HG03378 (cell line): Measurements from ENCODE around the gene EEFSEC.

Experiments
- ATAC-seq: cut with Tn5 transposase; IDR thresholded peaks from one replicate; pipeline ENCODE4 v1.9.1; 2021; ENCODE audit warnings: mild to moderate bottlenecking, moderate library complexity; ENCODE audit not compliant: unreplicated experiment

Gene EEFSEC, protein sequence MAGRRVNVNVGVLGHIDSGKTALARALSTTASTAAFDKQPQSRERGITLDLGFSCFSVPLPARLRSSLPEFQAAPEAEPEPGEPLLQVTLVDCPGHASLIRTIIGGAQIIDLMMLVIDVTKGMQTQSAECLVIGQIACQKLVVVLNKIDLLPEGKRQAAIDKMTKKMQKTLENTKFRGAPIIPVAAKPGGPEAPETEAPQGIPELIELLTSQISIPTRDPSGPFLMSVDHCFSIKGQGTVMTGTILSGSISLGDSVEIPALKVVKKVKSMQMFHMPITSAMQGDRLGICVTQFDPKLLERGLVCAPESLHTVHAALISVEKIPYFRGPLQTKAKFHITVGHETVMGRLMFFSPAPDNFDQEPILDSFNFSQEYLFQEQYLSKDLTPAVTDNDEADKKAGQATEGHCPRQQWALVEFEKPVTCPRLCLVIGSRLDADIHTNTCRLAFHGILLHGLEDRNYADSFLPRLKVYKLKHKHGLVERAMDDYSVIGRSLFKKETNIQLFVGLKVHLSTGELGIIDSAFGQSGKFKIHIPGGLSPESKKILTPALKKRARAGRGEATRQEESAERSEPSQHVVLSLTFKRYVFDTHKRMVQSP

DNA sequence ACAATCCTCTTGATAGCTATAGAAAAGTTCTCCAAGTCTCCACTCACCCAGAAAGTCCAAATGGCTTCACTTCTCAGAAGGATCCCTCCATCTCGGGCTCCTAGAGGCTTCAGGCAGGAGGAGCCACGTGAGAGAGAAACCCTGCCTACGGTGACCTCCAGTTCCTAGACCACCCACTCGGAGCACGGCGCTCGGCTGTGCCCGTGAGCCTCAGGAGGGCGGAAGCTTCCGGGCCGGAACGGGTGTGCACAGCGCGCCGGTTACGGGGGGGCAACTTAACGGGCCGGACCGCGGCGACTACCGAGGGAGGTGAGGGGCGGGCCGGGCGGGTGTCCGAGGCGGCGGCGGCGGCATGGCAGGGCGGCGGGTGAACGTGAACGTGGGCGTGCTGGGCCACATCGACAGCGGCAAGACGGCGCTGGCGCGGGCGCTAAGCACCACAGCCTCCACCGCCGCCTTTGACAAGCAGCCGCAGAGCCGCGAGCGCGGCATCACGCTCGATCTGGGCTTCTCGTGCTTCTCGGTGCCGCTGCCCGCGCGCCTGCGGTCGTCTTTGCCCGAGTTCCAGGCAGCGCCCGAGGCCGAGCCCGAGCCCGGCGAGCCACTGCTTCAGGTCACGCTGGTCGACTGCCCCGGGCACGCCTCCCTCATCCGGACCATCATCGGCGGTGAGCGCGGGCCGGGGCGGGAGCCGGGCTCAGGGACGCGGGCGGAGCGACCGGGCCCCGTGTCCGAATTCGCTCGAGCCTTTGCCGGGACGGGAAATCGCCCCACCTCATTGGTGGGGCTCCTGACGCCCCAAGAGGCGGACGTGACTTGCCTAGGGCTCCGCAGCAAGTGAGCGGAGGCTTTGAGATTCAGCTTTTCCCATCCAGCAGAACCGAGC, at the start of gene EEFSEC:
Gene EEFSEC (plus strand): TSS at position 326 of the 886 bp plus-strand sequence. CDS start 27 bp downstream, at position 353.
- peak; percentile 80 for ATAC-seq

DNA sequence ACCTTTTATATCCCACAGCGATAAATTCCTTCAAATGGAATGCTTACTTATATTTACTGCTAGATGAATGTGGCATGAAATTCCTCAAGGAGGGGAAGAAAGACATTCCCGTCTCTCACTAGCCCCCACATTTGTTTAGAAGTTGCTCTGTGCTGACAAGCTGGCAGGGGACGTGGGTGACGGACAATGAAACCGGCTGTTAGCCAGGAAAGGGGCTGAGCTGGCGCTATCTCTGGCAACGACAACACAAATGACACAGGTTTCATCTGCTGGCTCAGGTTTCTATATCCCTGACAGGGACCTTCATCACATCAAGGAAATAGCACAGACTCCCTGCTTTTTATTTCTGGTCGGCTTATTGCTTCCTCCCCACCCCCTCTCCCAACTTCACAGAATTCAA, 45.4 kb upstream of the EEFSEC start:
- ATAC-seq: no peak

DNA sequence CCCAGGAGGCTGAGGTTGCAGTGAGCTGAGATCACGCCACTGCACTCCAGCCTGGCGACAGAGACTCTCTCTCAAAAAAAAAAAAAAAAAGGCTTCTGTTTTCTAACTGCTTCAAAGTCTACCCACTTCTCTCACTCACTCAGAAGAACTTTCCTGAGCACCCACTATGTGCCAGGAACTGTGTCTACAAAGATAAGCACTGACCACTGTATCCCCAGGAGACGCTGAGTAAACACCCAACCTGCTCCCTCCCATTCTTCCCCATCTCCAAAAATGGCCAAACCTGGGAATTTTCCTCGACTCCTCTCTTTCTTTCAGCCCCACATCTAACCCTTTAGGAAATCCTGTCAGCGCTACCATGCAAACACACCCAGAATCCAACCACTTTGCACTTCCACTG, 42.1 kb upstream of the EEFSEC start:
- no peak for ATAC-seq

DNA sequence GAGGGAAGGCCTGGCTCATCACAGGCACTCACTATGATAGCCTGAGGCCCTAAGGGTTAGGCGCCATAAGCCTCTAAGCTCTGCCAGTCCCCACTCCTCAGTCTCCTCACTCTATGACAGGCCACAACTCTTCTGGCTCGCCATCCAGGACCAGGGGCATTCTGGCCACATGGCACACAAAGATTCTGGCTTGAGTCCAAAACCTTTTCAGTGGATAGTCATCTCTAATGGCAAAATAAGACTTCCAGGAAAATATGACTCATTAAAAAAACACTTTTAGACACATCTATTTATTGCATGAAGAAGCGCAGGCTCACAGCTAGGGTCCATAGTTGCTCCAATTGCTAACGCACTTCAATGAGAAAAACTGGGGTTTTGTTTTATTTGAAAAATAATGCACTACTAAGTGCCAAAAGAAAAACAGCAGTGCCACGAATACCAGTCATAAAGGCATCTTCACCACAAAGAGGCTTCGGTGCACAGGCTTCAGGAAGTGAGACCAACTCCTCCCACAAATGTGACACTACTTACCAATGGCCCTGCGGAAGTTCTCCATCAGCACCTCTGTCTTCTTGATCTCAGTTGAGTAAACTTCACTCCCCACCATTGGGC, 40.8 kb upstream of the EEFSEC start:
- no peak for ATAC-seq

DNA sequence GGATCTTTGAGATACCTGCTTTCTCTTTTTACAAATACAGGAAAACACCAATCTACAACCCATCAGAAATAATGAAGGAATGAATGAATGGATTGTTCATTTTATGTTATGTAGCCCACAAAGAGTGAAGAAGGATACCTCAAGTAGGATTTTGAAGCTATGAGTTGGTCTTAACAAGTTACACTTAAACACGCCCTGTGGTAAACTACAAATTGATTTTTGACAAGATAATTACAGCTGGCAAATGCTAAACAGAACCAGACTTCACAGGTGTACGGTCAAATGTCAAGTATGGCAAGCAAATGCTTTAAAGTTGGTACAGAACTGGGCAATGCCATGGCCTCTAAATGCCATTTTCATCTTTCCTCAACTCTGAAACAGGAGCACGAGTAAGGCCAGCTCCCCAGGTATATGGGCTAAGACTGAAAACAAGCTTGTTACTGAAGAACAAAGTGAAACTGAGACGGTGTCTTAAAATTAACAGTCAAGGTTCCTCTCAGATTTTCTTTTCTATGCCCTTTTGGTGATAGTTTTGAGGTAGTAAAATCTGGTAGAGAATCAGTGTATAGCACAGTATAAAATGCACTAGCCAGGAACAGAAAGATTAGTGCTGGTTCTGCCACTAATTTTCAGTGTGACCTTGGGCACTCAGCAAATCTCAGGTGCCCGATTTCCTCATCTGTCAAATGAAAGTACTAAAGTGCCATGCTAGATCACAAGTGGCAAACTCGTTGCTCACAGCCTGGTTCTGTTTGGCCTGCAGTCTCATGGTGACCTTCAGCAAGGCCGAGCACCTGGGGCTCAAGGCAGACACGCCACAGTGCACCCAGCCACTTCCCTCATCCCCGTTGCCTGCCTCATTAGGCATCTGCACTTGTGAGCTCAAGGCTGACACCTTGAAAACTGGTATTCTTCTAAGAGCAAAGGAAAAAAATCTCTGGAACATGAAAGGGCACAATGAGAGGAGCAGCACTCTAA, 39.2 kb upstream of the EEFSEC start:
- ATAC-seq: no peak

DNA sequence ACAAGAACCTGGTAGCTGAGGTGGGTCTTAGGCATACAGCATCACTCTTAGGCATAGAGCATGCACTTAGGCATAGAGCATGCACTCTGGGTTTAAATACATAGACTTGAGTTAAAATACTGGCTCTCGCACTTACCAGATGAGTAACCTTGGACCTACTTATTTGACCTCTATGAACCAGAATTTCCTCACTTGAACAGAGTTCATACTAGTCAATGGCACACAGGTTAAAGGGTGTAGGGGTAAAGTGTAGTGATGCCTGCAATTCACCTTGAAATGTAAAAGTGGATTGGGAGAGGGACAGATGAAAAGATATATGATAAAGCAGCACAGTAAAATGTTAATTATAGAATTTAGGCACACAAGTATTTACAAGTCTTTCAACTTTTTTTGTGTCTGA, 31.3 kb upstream of the EEFSEC start:
- no peak for ATAC-seq

DNA sequence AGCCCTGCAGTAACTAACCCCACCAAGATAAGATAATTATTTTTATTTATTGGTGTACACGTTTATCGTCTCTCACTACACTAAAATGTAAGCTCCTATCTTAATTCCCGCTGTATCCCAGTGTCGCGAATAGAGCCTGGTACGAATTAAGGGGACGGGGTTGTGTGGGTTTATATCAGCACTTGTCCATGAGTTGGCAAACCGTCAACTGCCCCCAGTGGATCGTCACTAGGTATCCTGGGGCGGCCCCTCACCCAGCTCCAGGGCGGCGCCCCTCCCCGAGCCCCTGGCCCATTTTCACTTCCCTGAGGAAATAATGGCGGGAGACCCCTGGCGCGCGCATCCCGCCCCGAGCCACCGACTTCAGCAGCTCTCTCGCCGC, 30.1 kb upstream of the EEFSEC start:
- no peak for ATAC-seq

DNA sequence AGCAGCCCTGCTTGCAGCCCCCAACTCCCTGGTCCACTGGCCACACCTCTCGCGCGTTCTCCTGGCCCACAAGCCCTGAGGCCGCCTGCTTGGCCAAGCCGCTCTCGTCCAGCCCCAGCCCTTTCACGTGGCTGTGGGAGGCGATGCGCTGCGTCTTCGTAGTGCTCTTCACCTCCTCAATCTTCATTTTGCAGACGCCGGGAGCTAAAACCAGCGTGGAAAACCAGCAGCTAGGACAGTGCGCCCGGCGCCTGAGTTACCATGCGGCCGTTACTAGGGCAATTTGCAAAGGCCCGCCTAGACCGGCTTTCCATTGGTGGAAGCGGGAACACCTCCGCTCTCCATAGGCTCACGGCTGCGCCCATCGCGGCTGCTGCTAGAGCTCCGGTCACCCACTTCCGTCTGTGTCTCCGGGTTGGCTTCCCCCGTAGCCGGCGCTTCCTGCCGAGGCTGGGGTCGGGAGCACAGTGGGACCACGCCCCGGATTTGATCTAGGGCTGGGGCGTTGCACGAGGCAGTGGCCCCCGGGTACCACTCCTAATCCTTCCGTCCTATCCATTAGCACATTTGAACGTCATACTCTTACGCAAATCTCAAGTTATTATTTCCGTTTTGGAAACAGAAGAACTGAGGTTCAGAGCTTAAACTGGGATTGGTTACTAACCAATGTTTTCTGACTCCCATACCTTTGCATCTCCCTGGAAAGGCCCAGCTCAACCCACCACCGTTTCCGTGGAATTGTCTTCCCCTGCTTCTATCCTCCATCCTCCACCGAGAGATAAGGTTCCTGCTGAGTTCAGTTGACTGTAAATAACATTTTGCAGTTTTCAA, 29.5 kb upstream of the EEFSEC start, which contains the start of gene RUVBL1:
Gene RUVBL1 (minus strand): TSS at position 275 of the 831 bp plus-strand sequence. CDS start 88 bp downstream, at position 187.
- ATAC-seq: peak; percentile 93

DNA sequence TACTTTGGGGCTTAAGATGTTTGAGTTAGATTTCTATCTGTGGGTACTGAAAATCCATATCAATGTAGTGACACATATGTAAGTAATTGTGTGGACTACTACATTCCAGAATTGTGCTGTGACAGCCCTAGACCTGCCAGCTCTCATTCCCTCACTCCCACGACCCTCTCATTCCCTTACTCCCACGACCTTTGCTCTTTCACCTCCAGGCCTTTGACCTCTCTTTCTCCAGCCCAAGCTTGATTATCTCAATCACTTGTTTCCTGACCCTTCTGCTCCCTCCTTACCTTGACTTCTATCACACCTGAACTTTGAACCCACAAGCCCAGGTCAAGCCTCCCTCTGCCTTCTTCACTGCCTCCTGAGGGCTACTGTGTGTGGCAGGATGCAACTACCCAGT, 26.0 kb upstream of the EEFSEC start:
- ATAC-seq: no peak

DNA sequence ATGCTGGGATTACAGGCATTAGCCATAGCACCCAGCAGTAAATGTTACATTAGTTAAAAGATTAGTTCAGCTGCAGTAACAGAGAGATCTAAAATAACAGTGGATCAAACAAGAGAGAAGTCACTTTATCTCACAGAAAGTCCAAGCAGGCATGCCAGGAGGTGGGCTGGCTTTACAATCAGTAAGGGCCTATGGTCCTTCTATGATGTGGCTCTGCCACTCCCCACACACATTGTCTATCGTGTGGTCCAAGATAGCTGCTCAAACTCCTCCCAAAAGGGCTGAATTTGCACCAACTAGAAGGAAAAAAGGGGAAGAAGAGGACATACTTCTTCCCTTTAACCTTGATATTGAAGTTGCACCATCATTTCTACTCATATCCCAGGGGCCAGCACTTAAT, 25.0 kb upstream of the EEFSEC start:
- no peak for ATAC-seq

DNA sequence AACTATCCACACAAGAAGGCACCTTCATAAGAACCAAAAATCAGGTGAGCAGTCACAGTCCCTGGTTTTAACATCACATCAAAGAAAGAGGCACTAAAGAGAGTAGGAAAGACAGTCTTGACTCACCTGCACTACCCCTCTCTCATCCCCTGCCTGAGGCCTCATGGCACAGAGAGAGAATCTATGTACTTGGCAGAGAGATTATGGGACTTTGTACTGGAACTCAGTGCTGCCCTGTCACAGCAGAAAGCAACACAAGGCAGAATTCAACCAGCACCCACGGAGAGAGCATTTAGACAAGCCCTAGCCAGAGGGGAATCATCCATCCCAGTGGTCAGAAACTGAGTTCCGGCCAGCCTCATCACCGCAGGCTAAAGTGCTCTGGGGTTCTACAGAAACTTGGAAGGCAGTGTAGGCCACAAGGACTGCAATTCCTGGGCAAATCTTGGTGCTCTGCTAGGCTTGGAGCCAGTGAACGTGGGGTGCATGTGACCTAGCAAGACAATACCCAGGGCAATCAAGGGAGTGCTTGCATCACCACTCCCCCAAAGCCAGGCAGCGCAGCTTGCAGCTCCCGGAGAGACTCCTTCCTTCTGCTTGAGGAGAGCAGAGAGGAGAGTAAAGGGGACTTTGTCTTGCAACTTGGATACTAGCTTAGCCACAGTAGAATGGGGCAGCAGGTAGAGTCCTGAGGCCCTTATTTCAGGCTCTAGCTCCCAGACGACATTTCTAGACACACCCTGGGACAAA, 21.2 kb upstream of the EEFSEC start:
- no peak for ATAC-seq

DNA sequence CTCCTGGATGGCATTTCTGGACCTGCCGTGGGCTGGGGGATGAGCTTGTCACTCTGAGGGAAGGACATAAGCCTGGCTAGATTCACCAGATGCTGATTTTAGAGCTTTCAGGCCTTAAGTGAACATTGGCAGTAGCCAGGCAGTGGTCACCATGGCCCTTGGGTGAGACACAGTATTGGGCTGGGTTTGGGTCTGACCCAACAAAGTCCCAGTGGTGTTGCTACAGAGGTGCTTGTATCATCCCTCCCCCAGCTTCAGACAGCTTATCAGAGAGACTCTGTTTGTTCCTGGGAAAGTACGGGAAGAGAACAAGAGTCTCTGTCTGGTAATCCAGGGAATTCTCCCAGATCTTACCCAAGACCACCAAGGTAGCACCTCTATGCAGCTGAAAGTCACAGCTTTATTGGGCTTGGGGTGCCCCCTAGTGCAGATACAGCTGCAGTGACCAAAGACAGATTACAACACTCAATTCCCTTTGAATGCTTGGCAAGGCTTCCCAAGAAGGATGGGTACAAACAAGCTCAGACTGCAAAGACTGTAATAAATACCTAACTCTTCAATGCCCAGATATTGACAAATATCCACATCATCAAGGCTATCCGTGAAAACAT, 19.9 kb upstream of the EEFSEC start:
- ATAC-seq: no peak

DNA sequence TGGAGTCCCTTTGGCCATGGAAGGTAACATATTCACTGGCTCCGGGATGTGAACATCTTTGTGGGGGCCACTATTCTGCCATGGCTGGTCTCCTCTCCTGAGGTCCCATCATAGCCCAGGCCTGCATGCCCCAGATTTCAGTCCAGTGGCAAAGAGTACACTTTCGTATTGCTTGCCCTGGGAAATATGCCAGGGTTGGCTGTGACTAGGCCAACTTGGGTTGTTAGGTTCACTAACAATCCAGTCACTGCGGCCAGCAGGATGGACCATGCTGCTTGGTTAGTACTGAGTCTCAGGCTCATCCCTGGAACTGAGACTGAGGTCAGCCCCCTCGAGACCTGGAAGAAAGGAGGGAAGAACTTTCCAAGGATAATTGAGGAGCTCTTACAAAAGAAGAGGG, 9.8 kb upstream of the EEFSEC start:
- no peak for ATAC-seq

DNA sequence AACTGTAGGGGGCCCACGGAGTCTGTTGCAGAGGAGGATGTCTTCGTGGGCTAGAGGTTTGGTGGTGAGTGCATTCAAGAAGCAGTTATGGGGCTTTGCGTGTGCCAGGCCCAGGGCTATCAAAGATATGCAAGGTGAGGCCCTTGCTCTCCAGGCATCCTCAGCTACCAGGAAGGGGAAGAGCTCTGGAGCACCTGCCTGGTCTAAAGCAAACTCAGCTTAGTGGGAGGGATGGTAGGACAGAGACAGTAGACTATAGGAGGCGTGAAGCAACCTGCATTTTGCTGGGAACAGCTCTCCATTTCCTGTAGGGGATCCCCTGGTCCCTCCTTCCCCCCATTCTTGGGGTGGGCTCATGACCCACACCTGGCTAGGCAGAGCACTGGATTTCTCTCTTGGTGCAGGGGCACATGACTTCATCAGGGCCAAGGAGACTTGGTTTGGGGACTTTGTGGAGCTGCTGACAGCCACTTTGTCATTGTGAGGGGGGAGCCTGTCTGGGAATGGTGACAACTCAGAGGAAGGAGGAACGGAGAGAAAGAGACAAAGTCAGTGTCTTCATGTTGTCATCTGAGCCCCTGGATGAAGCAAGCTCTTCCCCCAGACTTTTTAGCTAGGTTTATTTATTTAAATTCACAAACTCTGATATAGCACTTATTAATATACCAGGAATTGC, 8.6 kb upstream of the EEFSEC start:
- ATAC-seq: no peak

DNA sequence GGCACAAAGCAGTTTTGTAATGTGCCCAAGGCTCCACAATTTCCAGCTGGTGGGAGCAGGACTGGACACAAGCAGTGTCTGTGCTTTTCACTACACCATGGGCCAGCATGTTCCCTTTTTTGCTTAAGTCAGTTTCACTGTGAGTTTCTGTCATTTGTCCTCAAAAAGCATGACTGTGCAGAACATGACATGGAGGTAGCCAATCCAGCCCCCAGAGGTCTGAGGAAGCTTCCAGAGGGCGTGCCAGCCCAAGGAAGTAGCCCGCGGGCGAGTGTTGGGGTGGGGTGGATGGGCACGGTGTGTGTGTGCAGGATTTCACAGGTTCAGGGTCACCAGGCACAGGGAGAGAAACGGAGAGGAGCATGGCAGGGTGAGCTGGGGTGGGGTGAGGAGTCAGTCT, 8.0 kb upstream of the EEFSEC start:
- ATAC-seq: no peak

DNA sequence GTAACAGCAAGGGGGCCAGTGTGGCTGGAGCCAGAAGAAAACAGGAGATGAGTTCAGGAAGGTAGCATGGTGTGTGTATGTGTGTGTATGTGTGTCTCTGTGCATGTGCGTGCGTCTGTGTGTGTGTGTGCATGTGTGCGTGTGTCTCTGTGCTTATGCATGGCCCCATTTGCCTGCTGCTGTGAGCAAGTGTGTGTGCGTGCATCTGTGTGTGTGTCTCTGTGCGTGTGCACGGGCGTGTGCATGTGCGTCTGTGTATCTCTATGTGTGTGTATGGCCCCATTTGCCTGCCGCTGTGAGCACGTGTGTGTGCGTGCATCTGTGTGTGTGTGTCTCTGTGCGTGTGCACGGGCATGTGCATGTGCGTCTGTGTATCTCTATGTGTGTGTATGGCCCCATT, 7.1 kb upstream of the EEFSEC start:
- ATAC-seq: no peak

DNA sequence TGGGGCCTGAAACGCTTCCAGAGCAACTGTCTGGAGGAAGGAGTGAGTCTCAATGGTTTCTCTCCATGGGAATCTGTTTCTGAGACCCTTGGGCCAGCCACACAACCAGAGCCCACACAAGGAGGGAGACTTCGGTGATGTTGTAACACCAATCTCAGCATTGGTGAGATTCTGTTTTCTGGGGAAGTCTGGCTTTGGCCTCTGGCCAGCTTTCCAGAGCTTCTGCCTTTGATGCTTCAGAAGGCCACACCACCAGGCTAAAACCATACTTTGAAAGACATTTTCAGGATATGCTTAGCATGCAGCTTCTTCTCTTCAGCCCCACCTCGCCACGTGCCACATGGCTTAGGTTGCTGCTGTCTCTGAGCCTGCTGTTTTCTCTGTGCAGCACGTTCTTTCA, 3.6 kb upstream of the EEFSEC start:
- ATAC-seq: no peak
